Spleen (tissue), 11 donors: ENCODE data around the gene FGF14. TPM values are rescaled to one million over a fixed set of nuclear protein-coding genes. Genes with fewer than 3 reads are reported as not detected.

Experiments
- DNase-seq: peaks from one replicate; pipeline ENCODE4 v3.0.0-alpha.2; 2020
- H3K27ac ChIP-seq, 8 donors: fragments of 200-600 bp; sonication (generic) in 7 of 8; 1 replicate in 4 of 8; 2 replicates in 4 of 8; pipeline versions ENCODE4 v1.5.0 to v1.8.0; 2016 to 2021; ENCODE audit warnings: inconsistent platforms in 4 of 8, mild to moderate bottlenecking in 4 of 8, moderate library complexity in 1 of 8
- H3K27me3 ChIP-seq, 7 donors: fragments of 200-600 bp; sonication (generic) in 6 of 7; replicated peaks in 1 of 7; 1 replicate in 4 of 7; 2 replicates in 3 of 7; pipeline versions ENCODE4 v1.5.0 to v1.8.0; 2016 to 2021; ENCODE audit warnings: inconsistent platforms in 3 of 7, mild to moderate bottlenecking in 1 of 7
- H3K36me3 ChIP-seq, 6 donors: fragments of 200-600 bp; sonication (generic) in 5 of 6; 1 replicate in 4 of 6; 2 replicates in 2 of 6; pipeline versions ENCODE4 v1.5.0 to v1.8.0; 2016 to 2021; ENCODE audit warnings: inconsistent platforms in 2 of 6
- H3K4me1 ChIP-seq, 6 donors: fragments of 200-600 bp; sonication (generic) in 5 of 6; 1 replicate in 3 of 6; 2 replicates in 3 of 6; pipeline versions ENCODE4 v1.5.0 to v1.8.0; 2016 to 2021; ENCODE audit warnings: inconsistent platforms in 3 of 6
- H3K4me3 ChIP-seq, 8 donors: fragments of 200-600 bp; sonication (generic) in 7 of 8; 1 replicate in 4 of 8; 2 replicates in 4 of 8; pipeline versions ENCODE4 v1.5.0 to v1.8.0; 2016 to 2021; ENCODE audit warnings: inconsistent platforms in 4 of 8, mild to moderate bottlenecking in 4 of 8, moderate library complexity in 2 of 8
- H3K9me3 ChIP-seq, 8 donors: fragments of 200-600 bp; sonication (generic) in 7 of 8; 1 replicate in 4 of 8; 2 replicates in 4 of 8; pipeline versions ENCODE4 v1.5.0 to v1.8.0; 2016 to 2021; ENCODE audit warnings: inconsistent platforms in 4 of 8
- POLR2A ChIP-seq, 3 donors: fragments of 450-650 bp; IDR thresholded peaks; one replicate each; pipeline ENCODE4 v1.5.1; 2017; ENCODE audit warnings: antibody characterized with exemption in 3 of 3, mild to moderate bottlenecking in 1 of 3
- POLR2AphosphoS5 ChIP-seq, 3 donors: sonication (generic); formaldehyde crosslinking; IDR thresholded peaks; one replicate each; pipeline ENCODE4 v1.5.1; 2017; ENCODE audit warnings: antibody characterized with exemption in 3 of 3
- WGBS, 5 donors: extraction: QIAGEN DNeasy Blood & Tissue Kit in 3 of 5; methylation state at CpG; one replicate each; pipeline versions ENCODE4 v1.1.5 to v1.1.7; 2013 to 2018; 5-methylcytosine and 5-hydroxymethylcytosine counted together
- intact Hi-C: fragments of 100-400 bp; cut with DNase I; formaldehyde crosslinking; loops from one replicate; pipeline ENCODE4 v1.15.0; 2023; ENCODE audit warnings: low total_unique reads
- polyA plus RNA-seq, 3 donors: library from polyadenylated mRNA; stranded (reverse); fragments of 200-250 nt; gene quantifications; one replicate each; pipeline ENCODE4 v1.2.1, GENCODE V29; 2013
- total RNA-seq, 7 donors: library from RNA; depleted of rRNA in 3 of 7; stranded (reverse); fragments of >200 nt in 3 of 7; fragmentation: NEBNext Ultra II Directional in 4 of 7; extraction: Animal tissue kit (Norgen Biotek cat#: 25700) in 4 of 7; gene quantifications; one replicate each; pipeline versions ENCODE4 v1.1.0 to v1.2.1, GENCODE V29; 2016 to 2021
- TF ChIP-seq, protein P1 (sequence below), 11 experiments: fragments of 200-600 bp in 7 of 11; fragments of 450-650 bp in 4 of 11; sonication (generic) in 4 of 11; IDR thresholded peaks in 8 of 11; conservative IDR thresholded peaks in 3 of 11; 1 replicate in 7 of 11; 2 replicates in 4 of 11; pipeline versions ENCODE4 v1.4.0 to v1.8.0; 2016 to 2021; ENCODE audit warnings: antibody characterized with exemption in 11 of 11, inconsistent platforms in 4 of 11, mild to moderate bottlenecking in 1 of 11
- donor health status: healthy with polysubstance abuse.
- donor health status: DM: no; HTN: no; CAD: no; lungs with moderate emphysema.
- donor health status: DM: no; HTN: no; CAD: no.
- donor health status: Bipolar disorder and iron deficiency.
- donor health status: healthy.
- donor health status: DM: no; HTN: no; CAD: no.
- donor health status: DM: yes; HTN: yes; CAD: no.

FGF14 gene
- total and polyA plus RNA-seq, 10 donors: 0.03 to 1.1 (median 0.05) TPM; not detected in 3

DNA sequence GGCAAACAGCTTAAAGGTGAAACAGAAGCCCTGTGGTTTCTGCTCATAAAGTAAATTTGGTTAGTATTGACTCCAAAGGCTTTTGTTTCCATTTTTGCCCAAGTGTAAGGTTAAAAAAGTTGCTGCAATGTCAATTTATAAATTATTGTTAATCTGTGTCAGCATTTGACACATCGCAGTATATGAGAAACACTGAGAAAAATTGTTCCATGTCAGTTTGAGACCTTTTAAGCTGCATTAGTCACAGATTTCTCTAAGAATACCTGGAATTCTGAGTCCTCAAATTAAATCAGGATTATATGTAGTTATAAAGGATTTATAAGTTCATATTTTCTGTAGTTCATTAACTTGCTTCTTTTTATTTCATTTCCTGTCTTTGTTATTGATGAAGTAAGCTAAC lies 78.8 kb downstream of the FGF14 start:
- TF ChIP-seq POLR2A (IDR thresholded peaks at IDR 0.05) (no peak), POLR2AphosphoS5 (IDR thresholded peaks at IDR 0.05) (no peak)
- TF ChIP-seq, protein P1, sequence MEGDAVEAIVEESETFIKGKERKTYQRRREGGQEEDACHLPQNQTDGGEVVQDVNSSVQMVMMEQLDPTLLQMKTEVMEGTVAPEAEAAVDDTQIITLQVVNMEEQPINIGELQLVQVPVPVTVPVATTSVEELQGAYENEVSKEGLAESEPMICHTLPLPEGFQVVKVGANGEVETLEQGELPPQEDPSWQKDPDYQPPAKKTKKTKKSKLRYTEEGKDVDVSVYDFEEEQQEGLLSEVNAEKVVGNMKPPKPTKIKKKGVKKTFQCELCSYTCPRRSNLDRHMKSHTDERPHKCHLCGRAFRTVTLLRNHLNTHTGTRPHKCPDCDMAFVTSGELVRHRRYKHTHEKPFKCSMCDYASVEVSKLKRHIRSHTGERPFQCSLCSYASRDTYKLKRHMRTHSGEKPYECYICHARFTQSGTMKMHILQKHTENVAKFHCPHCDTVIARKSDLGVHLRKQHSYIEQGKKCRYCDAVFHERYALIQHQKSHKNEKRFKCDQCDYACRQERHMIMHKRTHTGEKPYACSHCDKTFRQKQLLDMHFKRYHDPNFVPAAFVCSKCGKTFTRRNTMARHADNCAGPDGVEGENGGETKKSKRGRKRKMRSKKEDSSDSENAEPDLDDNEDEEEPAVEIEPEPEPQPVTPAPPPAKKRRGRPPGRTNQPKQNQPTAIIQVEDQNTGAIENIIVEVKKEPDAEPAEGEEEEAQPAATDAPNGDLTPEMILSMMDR (IDR thresholded peaks at IDR 0.05 in 8 of 11, conservative IDR thresholded peaks at IDR 0.05 in 3 of 11): no peak
- Histone ChIP-seq H3K4me3 (no peak overlapping the region), H3K27me3 (no peaks in the 10 kb centered on the region), H3K4me1 (peaks cover 0 to 4% (median under 1%) of the 10 kb centered on the region in 6 donors), H3K36me3 (no peaks in the 10 kb centered on the region), H3K9me3 (no peaks in the 10 kb centered on the region), H3K27ac (no peak overlapping the region)
- no peak for DNase-seq
- 92 to 96% (median 93%) methylated on average over 1 of the region's 1 CpG for WGBS, 5 donors
- intact Hi-C loops: no loop called here

DNA sequence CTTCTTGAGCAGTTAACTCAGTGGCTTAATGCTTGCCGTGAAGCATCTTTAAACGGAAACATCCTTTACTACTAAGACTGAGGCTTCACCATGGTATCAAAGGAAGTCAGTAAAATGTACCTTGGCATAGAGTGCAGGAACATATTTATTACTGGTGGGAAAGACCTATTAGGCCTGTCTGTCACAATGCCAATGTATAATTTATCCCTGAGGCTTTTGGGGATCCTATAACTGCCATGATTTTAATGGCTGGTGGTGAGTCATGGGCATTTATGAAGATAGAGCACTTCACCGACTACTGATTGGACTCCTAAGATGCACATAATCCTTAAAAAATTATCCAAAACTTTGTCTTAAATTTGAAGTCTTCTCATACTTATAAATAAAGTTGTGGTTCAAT lies 79.6 kb downstream of the FGF14 start:
- 92 to 96% (median 94%) methylated on average over 3 of the region's 3 CpGs for WGBS, 5 donors
- H3K4me3 ChIP-seq: no peak overlapping the region
- TF ChIP-seq, protein P1 (IDR thresholded peaks at IDR 0.05 in 8 of 11, conservative IDR thresholded peaks at IDR 0.05 in 3 of 11): no peak
- no peak for TF ChIP-seq POLR2A (IDR thresholded peaks at IDR 0.05)
- no peak for TF ChIP-seq POLR2AphosphoS5 (IDR thresholded peaks at IDR 0.05)
- peaks cover 0 to 7% (median 3%) of the 10 kb centered on the region in 6 donors for H3K4me1 ChIP-seq
- DNase-seq: no peak
- H3K9me3 ChIP-seq: no peaks in the 10 kb centered on the region
- no peaks in the 10 kb centered on the region for H3K27me3 ChIP-seq
- H3K36me3 ChIP-seq: no peaks in the 10 kb centered on the region
- intact Hi-C loops: no loop called here
- H3K27ac ChIP-seq: no peak overlapping the region

DNA sequence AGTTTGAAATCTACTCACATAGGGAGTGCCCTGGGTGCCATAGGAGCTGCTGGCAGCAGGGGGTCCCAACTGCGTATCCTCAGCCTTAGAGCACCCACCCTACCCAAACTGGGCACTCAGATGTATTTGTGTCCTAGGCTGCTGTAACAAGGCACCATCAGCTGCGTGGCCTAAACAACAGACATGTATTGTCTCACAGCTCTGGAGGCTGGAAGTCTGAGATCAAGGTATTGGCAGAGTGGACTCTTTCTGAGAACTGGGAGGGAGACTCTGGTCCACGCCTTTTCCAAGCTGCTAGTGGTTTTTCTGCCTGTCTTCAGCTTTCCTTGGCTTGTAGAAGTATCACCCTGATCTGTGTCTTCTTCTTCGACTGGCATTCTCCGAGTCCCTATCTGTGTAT lies 83.6 kb downstream of the FGF14 start:
- peak overlapping the region in 4 of 8 donors; percentile 10 to 47 (median 37) for H3K27ac ChIP-seq
- no peak for TF ChIP-seq POLR2AphosphoS5 (IDR thresholded peaks at IDR 0.05)
- TF ChIP-seq, protein P1 (IDR thresholded peaks at IDR 0.05 in 8 of 11, conservative IDR thresholded peaks at IDR 0.05 in 3 of 11): no peak
- TF ChIP-seq POLR2A (IDR thresholded peaks at IDR 0.05): no peak
- DNase-seq: no peak
- no peak overlapping the region for H3K4me3 ChIP-seq
- H3K9me3 ChIP-seq: no peaks in the 10 kb centered on the region
- no peaks in the 10 kb centered on the region for H3K27me3 ChIP-seq
- H3K36me3 ChIP-seq: no peaks in the 10 kb centered on the region
- WGBS, 5 donors: 71 to 87% (median 80%) methylated on average over 5 of the region's 5 CpGs
- H3K4me1 ChIP-seq: peaks cover 0 to 7% (median 3%) of the 10 kb centered on the region in 6 donors
- intact Hi-C loops: no loop called here

DNA sequence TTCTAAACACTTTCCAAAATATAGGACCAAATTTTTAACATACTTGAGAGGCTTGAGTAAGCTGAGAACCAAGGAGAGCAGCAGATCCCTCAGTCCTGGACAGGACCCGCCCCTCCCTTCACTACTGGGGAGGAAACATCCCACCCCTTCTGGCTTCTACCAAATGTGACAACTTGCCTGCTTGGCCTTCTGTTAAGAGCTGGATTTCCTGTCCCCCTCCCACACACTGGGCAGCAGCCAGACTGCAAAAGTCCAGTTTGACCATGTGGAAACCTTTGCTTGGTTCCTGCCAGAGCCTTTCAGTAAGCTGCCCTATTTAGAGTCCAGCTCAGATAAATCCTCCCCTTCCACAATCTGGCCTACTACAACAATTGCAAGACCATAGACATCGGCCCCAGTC lies 84.3 kb downstream of the FGF14 start:
- TF ChIP-seq, protein P1 (IDR thresholded peaks at IDR 0.05 in 8 of 11, conservative IDR thresholded peaks at IDR 0.05 in 3 of 11): no peak
- TF ChIP-seq POLR2A (IDR thresholded peaks at IDR 0.05) (no peak), POLR2AphosphoS5 (IDR thresholded peaks at IDR 0.05) (peak in 2 of 3 donors; percentile 27 to 64)
- no peaks in the 10 kb centered on the region for H3K36me3 ChIP-seq
- H3K9me3 ChIP-seq: no peaks in the 10 kb centered on the region
- no peak for DNase-seq
- H3K4me3 ChIP-seq: no peak overlapping the region
- peak overlapping the region in 3 of 8 donors; percentile 32 to 47 (median 42) for H3K27ac ChIP-seq
- intact Hi-C loops: no loop called here
- WGBS, 5 donors: 44 to 66% (median 55%) methylated on average over 2 of the region's 2 CpGs
- H3K4me1 ChIP-seq: peaks cover 0 to 7% (median 3%) of the 10 kb centered on the region in 6 donors
- no peaks in the 10 kb centered on the region for H3K27me3 ChIP-seq
